CD4-positive, CD25-positive, alpha-beta regulatory T cell (primary cell): ENCODE data around the gene ADCY7. TPM values are rescaled to one million over a fixed set of nuclear protein-coding genes. Genes with fewer than 3 reads are reported as not detected.

Experiments used
- ATAC-seq, 2 donors: fragments of 150-1000 bp; cut with Tn5 transposase; one replicate each; pipeline ENCODE4 v1.10.0; 2021; ENCODE audit warnings: low read depth in 2 of 2, moderate number of reproducible peaks in 2 of 2, moderate library complexity in 1 of 2
- DNase-seq, 3 donors: peaks; one replicate each; pipeline versions ENCODE4 v3.0.0 to v3.0.0-alpha.2; 2012 to 2022; ENCODE audit warnings: mixed read lengths in 1 of 3
- H3K27ac ChIP-seq: one replicate; pipeline ENCODE4 v1.7.0; 2013; ENCODE audit warnings: mild to moderate bottlenecking, low read length; ENCODE audit not compliant: insufficient read depth, poor library complexity, severe bottlenecking
- H3K27me3 ChIP-seq: one replicate; pipeline ENCODE4 v1.7.0; 2013; ENCODE audit warnings: low read length; ENCODE audit not compliant: control insufficient read depth, insufficient read depth
- H3K36me3 ChIP-seq: one replicate; pipeline ENCODE4 v1.7.0; 2013; ENCODE audit warnings: mild to moderate bottlenecking, low read length, moderate library complexity; ENCODE audit not compliant: control insufficient read depth, insufficient read depth
- H3K4me1 ChIP-seq: 2 replicates; pipeline ENCODE4 v1.7.0; 2013; ENCODE audit warnings: mild to moderate bottlenecking, low read length; ENCODE audit not compliant: insufficient read depth, control insufficient read depth, poor library complexity, severe bottlenecking
- H3K4me3 ChIP-seq: one replicate; pipeline ENCODE4 v1.7.0; 2013; ENCODE audit warnings: low read depth, mild to moderate bottlenecking, low read length, moderate library complexity
- H3K9me3 ChIP-seq, 2 experiments: 1 replicate in 1 of 2; 2 replicates in 1 of 2; pipeline ENCODE4 v1.7.0; 2013; ENCODE audit warnings: low read length in 2 of 2, mild to moderate bottlenecking in 1 of 2, moderate library complexity in 1 of 2; ENCODE audit not compliant: control insufficient read depth in 2 of 2
- H3K27ac Mint-ChIP-seq, 3 donors: one replicate each; pipeline ENCODE4 v1.8.0; 2020 to 2022; ENCODE audit warnings: mild to moderate bottlenecking in 3 of 3, mixed read lengths in 3 of 3, moderate library complexity in 2 of 3
- H3K27me3 Mint-ChIP-seq: one replicate; pipeline ENCODE4 v1.8.0; 2022; ENCODE audit warnings: mild to moderate bottlenecking, mixed read lengths
- H3K36me3 Mint-ChIP-seq: one replicate; pipeline ENCODE4 v1.8.0; 2020; ENCODE audit warnings: mixed read lengths
- H3K4me1 Mint-ChIP-seq, 4 donors: one replicate each; pipeline ENCODE4 v1.8.0; 2020 to 2022; ENCODE audit warnings: mixed read lengths in 4 of 4, mild to moderate bottlenecking in 1 of 4
- H3K4me3 Mint-ChIP-seq, 4 donors: one replicate each; pipeline ENCODE4 v1.8.0; 2020 to 2022; ENCODE audit warnings: mild to moderate bottlenecking in 4 of 4, mixed read lengths in 4 of 4, moderate library complexity in 3 of 4
- H3K9me3 Mint-ChIP-seq, 7 donors: one replicate each; pipeline ENCODE4 v1.8.0; 2020 to 2022; ENCODE audit warnings: mixed read lengths in 7 of 7, mild to moderate bottlenecking in 3 of 7, moderate library complexity in 2 of 7
- polyA plus RNA-seq, 4 donors: library from polyadenylated mRNA; unstranded; fragments of 300-500 nt; fragmentation: Illumina TruSeq; gene quantifications; one replicate each; pipeline ENCODE4 v1.2.3, GENCODE V29; 2021
- total RNA-seq: library from RNA; stranded (reverse); gene quantifications from one replicate; pipeline ENCODE4 v1.2.3, GENCODE V29; 2022

Gene ADCY7
- total and polyA plus RNA-seq, 5 donors from 2014 or later: 33.1 to 233 (median 50.2) TPM

DNA sequence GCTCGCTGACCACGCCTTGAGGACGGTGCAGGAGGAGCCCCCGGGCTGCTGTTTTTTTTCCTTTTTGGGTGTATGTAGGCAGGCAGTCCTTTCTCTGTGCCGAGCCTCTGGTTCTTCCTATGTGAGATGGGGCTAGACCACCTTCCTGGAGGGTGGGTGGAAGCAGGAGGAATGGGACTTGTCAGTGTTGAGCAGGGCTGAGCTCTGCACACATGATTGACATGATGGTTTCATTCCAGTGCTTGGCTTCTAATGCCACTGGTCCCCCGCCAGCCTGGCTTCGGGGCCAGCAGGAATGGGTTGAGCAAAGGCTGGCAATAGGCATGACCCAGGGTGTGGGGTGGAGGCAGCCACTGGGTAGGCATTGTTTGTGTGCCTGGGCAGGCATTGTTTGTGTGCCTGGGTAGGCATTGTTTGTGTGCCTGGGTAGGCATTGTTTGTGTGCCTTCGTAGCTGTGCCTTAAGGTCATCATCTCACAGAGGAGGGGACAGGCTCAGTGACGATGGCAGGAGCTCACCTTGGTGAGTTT is 14.2 kb upstream of the ADCY7 start:
- Mint-ChIP-seq H3K27me3 (peaks cover 18% of the 10 kb centered on the region), H3K4me1 (no peaks in the 10 kb centered on the region), H3K9me3 (no peaks in the 10 kb centered on the region), H3K36me3 (no peaks in the 10 kb centered on the region), H3K4me3 (peak overlapping the region in 1 of 4 donors; percentile 15), H3K27ac (no peak overlapping the region)
- ATAC-seq: no peak
- Histone ChIP-seq H3K36me3 (no peaks in the 10 kb centered on the region), H3K27ac (no peak overlapping the region), H3K27me3 (peaks cover 4% of the 10 kb centered on the region), H3K4me1 (no peaks in the 10 kb centered on the region), H3K4me3 (no peak overlapping the region), H3K9me3 (no peaks in the 10 kb centered on the region)
- DNase-seq: no peak

DNA sequence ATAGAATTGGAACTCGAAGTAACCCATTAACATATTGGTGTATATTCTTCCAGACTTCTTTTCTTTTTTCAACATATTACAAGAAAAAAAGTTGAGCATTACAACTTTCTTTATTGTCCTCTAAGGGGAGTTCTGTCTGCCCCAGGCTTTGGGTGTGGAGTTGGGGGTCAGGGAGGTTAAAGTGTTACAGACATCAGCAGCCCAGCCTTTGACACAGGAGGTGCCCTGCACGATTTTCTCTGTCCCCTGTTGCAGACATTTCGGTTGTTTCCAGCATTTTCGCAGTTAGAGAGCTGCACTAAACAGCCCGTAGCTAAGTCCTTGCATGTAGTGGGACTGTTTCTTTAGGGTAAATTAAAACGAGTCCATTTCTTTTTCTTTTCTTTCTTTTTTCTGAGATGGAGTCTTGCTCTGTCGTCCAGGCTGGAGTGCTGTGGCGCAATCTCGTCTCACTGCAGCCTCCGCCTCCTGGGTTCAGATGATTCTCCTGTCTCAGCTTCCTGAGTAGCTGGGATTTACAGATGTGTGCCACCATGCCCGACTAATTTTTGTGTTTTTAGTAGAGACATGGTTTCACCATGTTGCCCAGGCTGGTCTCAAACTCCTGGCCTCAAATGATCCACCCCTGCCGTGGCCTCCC is 13.4 kb upstream of the ADCY7 start:
- peak overlapping the region in 1 of 3 donors; percentile 52 for H3K27ac Mint-ChIP-seq
- Histone ChIP-seq H3K4me3 (no peak overlapping the region), H3K27ac (no peak overlapping the region), H3K27me3 (peaks cover 4% of the 10 kb centered on the region), H3K4me1 (no peaks in the 10 kb centered on the region), H3K9me3 (no peaks in the 10 kb centered on the region), H3K36me3 (no peaks in the 10 kb centered on the region)
- H3K36me3 Mint-ChIP-seq: no peaks in the 10 kb centered on the region
- no peaks in the 10 kb centered on the region for H3K9me3 Mint-ChIP-seq
- ATAC-seq (no peak), DNase-seq (no peak)
- H3K27me3 Mint-ChIP-seq: peaks cover 18% of the 10 kb centered on the region
- H3K4me3 Mint-ChIP-seq: no peak overlapping the region
- no peaks in the 10 kb centered on the region for H3K4me1 Mint-ChIP-seq

DNA sequence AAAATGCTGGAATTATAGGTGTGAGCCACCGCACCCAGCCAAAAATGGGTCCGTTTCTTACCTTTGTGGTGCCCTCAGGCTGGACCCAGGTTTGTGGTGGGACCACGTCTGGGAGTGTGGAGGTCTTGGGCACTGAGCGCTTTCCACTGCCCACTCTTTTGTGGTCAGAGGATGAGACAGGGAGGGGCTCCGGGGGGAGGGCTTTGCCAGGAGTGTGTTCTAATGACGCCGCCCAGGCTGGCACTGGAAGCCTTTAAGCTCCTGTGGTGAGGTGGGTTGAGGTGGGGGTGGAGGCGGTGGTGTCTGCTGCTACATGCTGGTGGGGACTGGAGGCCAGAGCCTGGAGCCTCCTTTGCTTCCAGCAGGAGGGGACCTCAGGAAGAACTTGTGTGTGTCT is 12.8 kb upstream of the ADCY7 start:
- H3K27me3 ChIP-seq: peaks cover 4% of the 10 kb centered on the region
- no peaks in the 10 kb centered on the region for H3K4me1 ChIP-seq
- H3K4me1 Mint-ChIP-seq: no peaks in the 10 kb centered on the region
- no peaks in the 10 kb centered on the region for H3K36me3 ChIP-seq
- no peak overlapping the region for H3K27ac ChIP-seq
- no peaks in the 10 kb centered on the region for H3K9me3 ChIP-seq
- peaks cover 18% of the 10 kb centered on the region for H3K27me3 Mint-ChIP-seq
- peak overlapping the region in 1 of 3 donors; percentile 52 for H3K27ac Mint-ChIP-seq
- no peaks in the 10 kb centered on the region for H3K36me3 Mint-ChIP-seq
- no peak for DNase-seq
- H3K9me3 Mint-ChIP-seq: no peaks in the 10 kb centered on the region
- H3K4me3 ChIP-seq: no peak overlapping the region
- ATAC-seq: no peak
- no peak overlapping the region for H3K4me3 Mint-ChIP-seq

DNA sequence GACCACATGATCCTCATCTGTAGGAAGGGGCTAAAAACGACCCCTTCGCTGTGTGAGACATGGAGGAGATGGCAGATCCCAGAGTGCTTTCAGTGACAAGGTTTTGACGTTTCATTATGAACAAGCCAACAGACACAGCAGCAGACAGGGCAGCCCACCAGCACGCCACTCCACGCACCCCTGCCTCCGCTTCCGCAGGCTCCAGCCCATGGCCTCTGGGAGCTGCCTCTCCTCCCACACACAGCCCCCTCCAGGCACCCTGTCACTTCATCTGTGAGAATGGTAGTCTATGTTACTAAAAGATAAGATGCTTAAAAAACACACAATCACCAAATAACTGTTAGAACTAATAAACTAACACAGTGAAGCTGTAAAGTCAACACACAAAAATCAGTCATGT is 12.3 kb upstream of the ADCY7 start:
- H3K27me3 Mint-ChIP-seq: peaks cover 18% of the 10 kb centered on the region
- Histone ChIP-seq H3K4me3 (no peak overlapping the region), H3K9me3 (no peaks in the 10 kb centered on the region), H3K36me3 (no peaks in the 10 kb centered on the region), H3K27me3 (peaks cover 4% of the 10 kb centered on the region), H3K4me1 (no peaks in the 10 kb centered on the region), H3K27ac (no peak overlapping the region)
- DNase-seq (no peak), ATAC-seq (no peak)
- H3K9me3 Mint-ChIP-seq: peaks cover 0 to under 1% (median 0%) of the 10 kb centered on the region in 7 donors
- no peak overlapping the region for H3K4me3 Mint-ChIP-seq
- H3K4me1 Mint-ChIP-seq: no peaks in the 10 kb centered on the region
- peak overlapping the region in 1 of 3 donors; percentile 81 for H3K27ac Mint-ChIP-seq
- no peaks in the 10 kb centered on the region for H3K36me3 Mint-ChIP-seq

DNA sequence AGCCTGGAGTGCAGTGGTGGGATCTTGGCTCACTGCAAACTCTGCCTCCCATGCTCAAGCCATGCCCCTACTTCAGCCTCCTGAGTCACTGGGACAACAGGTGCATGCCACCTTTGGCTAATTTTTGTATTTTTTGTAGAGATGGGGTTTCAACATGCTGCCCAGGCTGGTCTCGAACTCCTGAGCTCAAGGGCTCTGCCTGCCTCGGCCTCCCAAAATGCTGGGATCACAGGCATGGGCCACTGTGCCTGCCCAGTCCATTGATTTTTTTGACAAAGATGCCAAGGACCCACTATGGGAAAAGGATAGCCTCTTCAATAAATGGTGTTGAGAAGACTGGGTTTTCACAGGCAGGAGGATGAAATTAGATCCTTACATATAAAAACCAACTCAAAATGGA is 10.8 kb upstream of the ADCY7 start:
- Mint-ChIP-seq H3K4me3 (no peak overlapping the region), H3K36me3 (no peaks in the 10 kb centered on the region), H3K4me1 (peaks cover 0 to 3% (median 0%) of the 10 kb centered on the region in 4 donors), H3K9me3 (peaks cover 0 to 3% (median 0%) of the 10 kb centered on the region in 7 donors), H3K27me3 (peaks cover 18% of the 10 kb centered on the region), H3K27ac (no peak overlapping the region)
- DNase-seq: no peak
- H3K4me3 ChIP-seq: no peak overlapping the region
- no peaks in the 10 kb centered on the region for H3K36me3 ChIP-seq
- H3K27me3 ChIP-seq: peaks cover 4% of the 10 kb centered on the region
- no peak overlapping the region for H3K27ac ChIP-seq
- ATAC-seq: no peak
- no peaks in the 10 kb centered on the region for H3K9me3 ChIP-seq
- no peaks in the 10 kb centered on the region for H3K4me1 ChIP-seq

DNA sequence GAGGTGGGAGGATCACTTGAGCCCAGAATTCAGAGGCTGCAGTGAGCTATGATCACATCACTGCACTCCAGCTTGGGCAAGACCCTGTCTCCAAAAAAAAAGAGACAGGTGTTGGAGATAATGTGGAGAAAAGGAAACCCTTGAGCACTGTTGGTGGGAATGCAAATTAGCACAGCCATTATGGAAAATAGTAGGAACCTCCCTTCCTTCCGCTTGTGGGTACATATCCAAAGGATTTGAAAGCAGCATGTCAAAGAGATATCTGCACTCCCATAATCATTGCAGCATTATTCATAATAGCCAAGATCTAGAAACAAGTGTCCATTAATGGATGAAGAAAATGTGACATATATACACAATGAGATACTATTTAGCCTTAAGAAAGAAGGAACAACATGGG is 9.7 kb upstream of the ADCY7 start:
- no peak overlapping the region for H3K4me3 Mint-ChIP-seq

DNA sequence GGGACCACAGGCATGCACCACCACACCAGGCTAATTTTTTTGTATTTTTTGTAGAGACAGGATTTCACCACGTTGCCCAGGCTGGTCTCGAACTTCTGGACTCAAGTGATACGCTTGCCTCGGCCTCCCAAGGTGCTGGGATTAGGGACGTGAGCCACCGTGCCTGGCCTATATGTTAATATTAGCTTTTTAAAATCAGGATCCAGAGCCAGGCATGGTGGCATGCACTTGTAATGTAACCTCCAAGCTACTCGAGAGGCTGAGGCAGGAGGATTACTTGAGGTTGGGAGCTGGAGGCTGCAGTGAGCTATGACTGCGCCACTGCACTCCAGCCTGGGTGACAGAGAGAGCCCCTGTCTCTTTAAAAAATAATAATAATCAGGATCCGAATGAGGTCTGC is 8.5 kb upstream of the ADCY7 start:
- Mint-ChIP-seq H3K4me3 (no peak overlapping the region), H3K9me3 (peaks cover 0 to 3% (median 0%) of the 10 kb centered on the region in 7 donors), H3K36me3 (no peaks in the 10 kb centered on the region), H3K27me3 (peaks cover 14% of the 10 kb centered on the region), H3K27ac (no peak overlapping the region), H3K4me1 (peaks cover 0 to 3% (median 0%) of the 10 kb centered on the region in 4 donors)
- Histone ChIP-seq H3K27me3 (peaks cover 4% of the 10 kb centered on the region), H3K4me3 (no peak overlapping the region), H3K9me3 (no peaks in the 10 kb centered on the region), H3K36me3 (no peaks in the 10 kb centered on the region), H3K4me1 (no peaks in the 10 kb centered on the region), H3K27ac (no peak overlapping the region)
- DNase-seq: no peak
- no peak for ATAC-seq

More for the DNA sequence above, 9.7 kb upstream of the ADCY7 start:
- H3K36me3 ChIP-seq: no peaks in the 10 kb centered on the region
- Mint-ChIP-seq H3K36me3 (no peaks in the 10 kb centered on the region), H3K27me3 (peaks cover 18% of the 10 kb centered on the region), H3K9me3 (peaks cover 0 to 3% (median 0%) of the 10 kb centered on the region in 7 donors), H3K27ac (no peak overlapping the region), H3K4me1 (peaks cover 0 to 3% (median 0%) of the 10 kb centered on the region in 4 donors)
- H3K27ac ChIP-seq: no peak overlapping the region
- H3K27me3 ChIP-seq: peaks cover 4% of the 10 kb centered on the region
- H3K4me1 ChIP-seq: no peaks in the 10 kb centered on the region
- H3K9me3 ChIP-seq: no peaks in the 10 kb centered on the region
- ATAC-seq (no peak), DNase-seq (no peak)
- no peak overlapping the region for H3K4me3 ChIP-seq
